Fibroblast of lung (primary cell): ENCODE data around the gene ECD. TPM values are rescaled to one million over a fixed set of nuclear protein-coding genes. Genes with fewer than 3 reads are reported as not detected.
A peak's percentile ranks its signal among the peaks of the same experiment; 100 is the strongest.

Experiments used
- DNase-seq, 2 donors: peaks; one replicate each; pipeline versions ENCODE4 v3.0.0 to v3.0.0-alpha.2; 2010; ENCODE audit warnings: low read depth in 2 of 2
- H2AFZ ChIP-seq: 2 replicates; pipeline ENCODE4 v1.5.1; 2012; ENCODE audit warnings: low read length, control low read depth, inconsistent platforms
- H3K27ac ChIP-seq: 2 replicates; pipeline ENCODE4 v1.5.1; 2011; ENCODE audit warnings: low read length, control low read depth; ENCODE audit not compliant: insufficient read depth
- H3K27me3 ChIP-seq: 2 replicates; pipeline ENCODE4 v1.5.1; 2011; ENCODE audit warnings: mild to moderate bottlenecking, low read length; ENCODE audit not compliant: control insufficient read depth, insufficient read depth
- H3K36me3 ChIP-seq: 2 replicates; pipeline ENCODE4 v1.5.1; 2011; ENCODE audit warnings: low read length; ENCODE audit not compliant: control insufficient read depth, insufficient read depth
- H3K4me1 ChIP-seq: 2 replicates; pipeline ENCODE4 v1.5.1; 2011; ENCODE audit warnings: low read length; ENCODE audit not compliant: control insufficient read depth, insufficient read depth; ENCODE audit errors: extremely low read depth
- H3K4me2 ChIP-seq: 2 replicates; pipeline ENCODE4 v1.5.1; 2011; ENCODE audit warnings: low read length, control low read depth; ENCODE audit not compliant: insufficient read depth; ENCODE audit errors: extremely low read depth
- H3K4me3 ChIP-seq, 4 experiments: fragments of 200-600 bp in 1 of 4; sonication (generic) in 1 of 4; replicated peaks in 1 of 4; 2 replicates each; pipeline ENCODE4 v1.5.1; 2011 to 2016; ENCODE audit warnings: low read length in 4 of 4, low read depth in 3 of 4, mild to moderate bottlenecking in 3 of 4, control low read depth in 2 of 4, inconsistent platforms in 1 of 4, mixed read lengths in 1 of 4; ENCODE audit not compliant: insufficient read depth in 1 of 4; ENCODE audit errors: control extremely low read depth in 1 of 4
- H3K79me2 ChIP-seq: 2 replicates; pipeline ENCODE4 v1.5.1; 2012; ENCODE audit warnings: mild to moderate bottlenecking, low read length, inconsistent platforms; ENCODE audit not compliant: control insufficient read depth, insufficient read depth
- H3K9ac ChIP-seq: 2 replicates; pipeline ENCODE4 v1.5.1; 2011; ENCODE audit warnings: mild to moderate bottlenecking, low read length, control low read depth; ENCODE audit not compliant: insufficient read depth
- H3K9me3 ChIP-seq: 2 replicates; pipeline ENCODE4 v1.5.1; 2012; ENCODE audit warnings: low read depth, low read length; ENCODE audit not compliant: control insufficient read depth, insufficient read depth
- H4K20me1 ChIP-seq: 2 replicates; pipeline ENCODE4 v1.5.1; 2011; ENCODE audit warnings: low read length; ENCODE audit not compliant: control insufficient read depth, insufficient read depth; ENCODE audit errors: extremely low read depth
- EZH2 ChIP-seq: IDR thresholded peaks from 2 replicates; pipeline ENCODE4 v1.5.1; 2012; ENCODE audit warnings: low read length, control low read depth, mild to moderate bottlenecking; ENCODE audit errors: missing control alignments
- polyA plus RNA-seq, 2 donors: library from polyadenylated mRNA; depleted of rRNA in 1 of 2; stranded (reverse) in 1 of 2; unstranded in 1 of 2; fragments of >200 nt; gene quantifications; 2 replicates each; pipeline ENCODE4 v1.2.1, GENCODE V29; 2011 to 2012; ENCODE audit warnings: missing spikeins in 1 of 2
- total RNA-seq: library from RNA; depleted of rRNA; stranded (reverse); fragments of >200 nt; gene quantifications from 2 replicates; pipeline ENCODE4 v1.2.1, GENCODE V29; 2014
- TF ChIP-seq, protein P1 (sequence below), 2 donors: IDR thresholded peaks in 1 of 2; conservative IDR thresholded peaks in 1 of 2; 1 replicate in 1 of 2; 2 replicates in 1 of 2; pipeline ENCODE4 v1.5.1; 2011 to 2012; ENCODE audit warnings: low read length in 2 of 2, control low read depth in 1 of 2, inconsistent platforms in 1 of 2, low read depth in 1 of 2, mild to moderate bottlenecking in 1 of 2

ECD gene
- total and polyA plus RNA-seq, 2 donors (not counting 1 experiment from before 2014, with no cell fraction given): 22.0 to 40.9 TPM

DNA sequence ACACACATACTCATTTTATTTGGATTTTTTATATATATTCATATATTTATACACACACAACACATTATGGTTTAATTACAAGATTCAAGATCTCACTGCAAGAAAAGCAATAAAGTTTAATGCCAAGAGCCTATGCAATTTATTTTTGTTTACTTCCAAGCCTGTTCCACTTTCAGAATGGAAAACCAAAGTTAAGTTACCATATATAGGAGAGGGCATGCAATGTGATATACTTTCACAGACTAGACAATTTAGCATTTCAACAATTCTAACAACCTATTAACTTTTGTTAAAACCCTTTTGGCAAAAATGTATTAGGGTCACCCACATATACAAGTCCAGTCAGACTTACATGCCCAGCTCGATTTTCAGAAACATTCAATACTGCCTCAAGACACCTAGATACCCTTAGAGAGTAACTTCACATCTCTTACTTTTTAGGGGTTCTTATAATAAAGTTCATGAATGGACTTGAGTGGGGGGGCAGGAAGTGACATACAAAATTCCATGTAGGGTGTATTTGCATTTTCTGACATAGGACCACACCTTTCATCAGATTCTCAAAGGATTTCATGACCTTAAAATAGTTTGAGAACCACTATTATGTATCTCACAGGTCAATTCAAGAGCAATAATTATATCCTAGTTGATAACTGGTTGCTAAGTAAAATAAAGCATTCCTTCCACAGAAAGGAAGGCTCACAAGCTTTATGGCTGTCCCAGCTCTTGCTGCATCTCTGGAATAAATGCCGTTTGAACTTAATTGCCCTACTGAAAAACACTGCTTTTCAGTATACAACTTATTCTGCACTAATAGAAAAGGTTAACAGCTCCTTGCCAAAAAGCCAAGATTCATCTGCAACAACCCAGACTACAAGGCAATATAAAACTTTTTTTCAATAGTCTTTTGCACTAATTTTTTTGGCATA lies 73.6 kb downstream of the ECD start:
- Histone ChIP-seq H3K79me2 (peaks cover 61% of the 10 kb centered on the region), H3K9ac (peak overlapping the region; percentile 51), H3K27me3 (no peaks in the 10 kb centered on the region), H3K9me3 (no peaks in the 10 kb centered on the region), H4K20me1 (no peaks in the 10 kb centered on the region), H2AFZ (no peak overlapping the region), H3K36me3 (no peaks in the 10 kb centered on the region), H3K4me1 (peaks cover 4% of the 10 kb centered on the region), H3K4me2 (peak overlapping the region; percentile 94), H3K4me3 (peak overlapping the region; percentile 35 to 99 (median 94)), H3K27ac (peak overlapping the region; percentile 67)
- peak; percentile 39 to 45 for DNase-seq
- TF ChIP-seq, protein P1, sequence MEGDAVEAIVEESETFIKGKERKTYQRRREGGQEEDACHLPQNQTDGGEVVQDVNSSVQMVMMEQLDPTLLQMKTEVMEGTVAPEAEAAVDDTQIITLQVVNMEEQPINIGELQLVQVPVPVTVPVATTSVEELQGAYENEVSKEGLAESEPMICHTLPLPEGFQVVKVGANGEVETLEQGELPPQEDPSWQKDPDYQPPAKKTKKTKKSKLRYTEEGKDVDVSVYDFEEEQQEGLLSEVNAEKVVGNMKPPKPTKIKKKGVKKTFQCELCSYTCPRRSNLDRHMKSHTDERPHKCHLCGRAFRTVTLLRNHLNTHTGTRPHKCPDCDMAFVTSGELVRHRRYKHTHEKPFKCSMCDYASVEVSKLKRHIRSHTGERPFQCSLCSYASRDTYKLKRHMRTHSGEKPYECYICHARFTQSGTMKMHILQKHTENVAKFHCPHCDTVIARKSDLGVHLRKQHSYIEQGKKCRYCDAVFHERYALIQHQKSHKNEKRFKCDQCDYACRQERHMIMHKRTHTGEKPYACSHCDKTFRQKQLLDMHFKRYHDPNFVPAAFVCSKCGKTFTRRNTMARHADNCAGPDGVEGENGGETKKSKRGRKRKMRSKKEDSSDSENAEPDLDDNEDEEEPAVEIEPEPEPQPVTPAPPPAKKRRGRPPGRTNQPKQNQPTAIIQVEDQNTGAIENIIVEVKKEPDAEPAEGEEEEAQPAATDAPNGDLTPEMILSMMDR (conservative IDR thresholded peaks at IDR 0.05 in 1 of 2, IDR thresholded peaks at IDR 0.05 in 1 of 2; ENCODE audit: low read depth in 1 of 2, low read length in 2 of 2): no peak
- no peak for TF ChIP-seq EZH2

DNA sequence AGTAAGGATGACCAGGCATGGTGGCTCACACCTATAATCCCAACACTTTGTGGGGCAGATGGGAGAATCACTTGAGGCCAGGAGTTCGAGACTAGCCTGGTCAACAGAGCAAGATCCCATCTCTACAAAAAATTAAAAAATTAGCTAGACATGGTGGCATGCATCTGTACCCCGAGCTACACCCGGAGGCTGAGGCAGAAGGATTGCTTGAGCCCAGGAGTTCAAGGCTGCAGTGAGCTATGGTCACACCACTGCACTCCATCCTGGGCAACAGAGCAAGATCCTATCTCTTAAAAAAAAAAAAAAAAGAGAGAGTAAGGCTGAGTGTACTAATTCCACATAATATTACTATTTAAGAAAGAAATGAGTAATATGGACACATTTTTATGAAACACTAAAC lies 75.0 kb downstream of the ECD start:
- Histone ChIP-seq H4K20me1 (no peaks in the 10 kb centered on the region), H3K79me2 (peaks cover 72% of the 10 kb centered on the region), H3K4me2 (no peak overlapping the region), H3K9me3 (no peaks in the 10 kb centered on the region), H3K9ac (no peak overlapping the region), H3K4me1 (peaks cover 11% of the 10 kb centered on the region), H3K27me3 (no peaks in the 10 kb centered on the region), H3K27ac (no peak overlapping the region), H3K4me3 (no peak overlapping the region), H2AFZ (no peak overlapping the region), H3K36me3 (no peaks in the 10 kb centered on the region)
- TF ChIP-seq, protein P1 (conservative IDR thresholded peaks at IDR 0.05 in 1 of 2, IDR thresholded peaks at IDR 0.05 in 1 of 2; ENCODE audit: low read depth in 1 of 2, low read length in 2 of 2): no peak
- no peak for TF ChIP-seq EZH2
- DNase-seq: no peak

DNA sequence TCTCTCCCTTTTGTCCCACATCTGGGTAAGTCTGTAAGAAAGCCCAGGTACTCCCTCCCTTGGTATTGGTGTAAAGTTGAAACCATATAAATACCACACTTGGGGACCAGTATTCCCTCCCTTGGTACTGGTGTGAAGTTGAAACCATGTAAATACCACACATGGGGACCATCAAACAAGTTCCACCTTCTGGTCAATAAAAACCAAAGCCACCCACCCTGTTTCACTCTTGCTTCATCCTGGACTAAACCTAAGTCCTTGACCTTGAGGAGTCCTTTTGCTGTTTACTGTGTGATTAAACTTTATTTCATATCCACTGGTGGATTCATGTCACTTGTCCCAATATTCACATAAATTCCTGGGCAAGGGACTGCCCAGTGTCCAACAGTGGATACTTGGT lies 79.5 kb downstream of the ECD start:
- H3K36me3 ChIP-seq: no peaks in the 10 kb centered on the region
- H3K4me3 ChIP-seq: no peak overlapping the region
- H3K9ac ChIP-seq: no peak overlapping the region
- no peak overlapping the region for H2AFZ ChIP-seq
- H3K9me3 ChIP-seq: no peaks in the 10 kb centered on the region
- H3K4me1 ChIP-seq: peaks cover 11% of the 10 kb centered on the region
- peak in 1 of 2 donors; percentile 1 for DNase-seq
- H3K79me2 ChIP-seq: peaks cover 84% of the 10 kb centered on the region
- no peaks in the 10 kb centered on the region for H4K20me1 ChIP-seq
- TF ChIP-seq EZH2: no peak
- TF ChIP-seq, protein P1 (conservative IDR thresholded peaks at IDR 0.05 in 1 of 2, IDR thresholded peaks at IDR 0.05 in 1 of 2; ENCODE audit: low read depth in 1 of 2, low read length in 2 of 2): no peak
- no peak overlapping the region for H3K4me2 ChIP-seq
- no peaks in the 10 kb centered on the region for H3K27me3 ChIP-seq
- H3K27ac ChIP-seq: no peak overlapping the region
